Liver (tissue), 3 donors: ENCODE measurements around the gene KRT81.

ENCODE experiments used
- ATF3 ChIP-seq: IDR thresholded peaks from 2 replicates; pipeline ENCODE4 v1.6.1; 2016; ENCODE audit warnings: antibody characterized with exemption
- EGR1 ChIP-seq, 2 donors: IDR thresholded peaks; 2 replicates each; pipeline ENCODE4 v1.6.1; 2016 to 2018; ENCODE audit warnings: antibody characterized with exemption in 2 of 2, low read depth in 2 of 2
- GABPA ChIP-seq, 2 donors: IDR thresholded peaks in 1 of 2; conservative IDR thresholded peaks in 1 of 2; 2 replicates each; pipeline ENCODE4 v1.6.1; 2016; ENCODE audit warnings: antibody characterized with exemption in 2 of 2, mild to moderate bottlenecking in 1 of 2, moderate library complexity in 1 of 2
- HNF4G ChIP-seq: IDR thresholded peaks from 2 replicates; pipeline ENCODE4 v1.6.1; 2016; ENCODE audit warnings: antibody characterized with exemption
- JUND ChIP-seq, 2 donors: IDR thresholded peaks; 2 replicates each; pipeline ENCODE4 v1.6.1; 2016; ENCODE audit warnings: antibody characterized with exemption in 2 of 2
- REST ChIP-seq: IDR thresholded peaks from 2 replicates; pipeline ENCODE4 v1.6.1; 2016; ENCODE audit warnings: antibody characterized with exemption, mild to moderate bottlenecking
- TAF1 ChIP-seq: conservative IDR thresholded peaks from 2 replicates; pipeline ENCODE4 v1.6.1; 2016; ENCODE audit warnings: antibody characterized with exemption, mild to moderate bottlenecking
- YY1 ChIP-seq: IDR thresholded peaks from 2 replicates; pipeline ENCODE4 v1.6.1; 2016; ENCODE audit warnings: antibody characterized with exemption, mild to moderate bottlenecking
- TF ChIP-seq, protein P1 (sequence below): fragments of 150-350 bp; IDR thresholded peaks from 2 replicates; pipeline ENCODE4 v1.5.1; 2017; ENCODE audit warnings: improper control_type of control experiment, low read depth, low read length; ENCODE audit not compliant: missing input control
- TF ChIP-seq, protein P2 (sequence below): IDR thresholded peaks from 2 replicates; pipeline ENCODE4 v1.6.1; 2016; ENCODE audit warnings: antibody characterized with exemption
- donor health status: healthy.
- donor health status: healthy.

- TF ChIP-seq, protein P1, sequence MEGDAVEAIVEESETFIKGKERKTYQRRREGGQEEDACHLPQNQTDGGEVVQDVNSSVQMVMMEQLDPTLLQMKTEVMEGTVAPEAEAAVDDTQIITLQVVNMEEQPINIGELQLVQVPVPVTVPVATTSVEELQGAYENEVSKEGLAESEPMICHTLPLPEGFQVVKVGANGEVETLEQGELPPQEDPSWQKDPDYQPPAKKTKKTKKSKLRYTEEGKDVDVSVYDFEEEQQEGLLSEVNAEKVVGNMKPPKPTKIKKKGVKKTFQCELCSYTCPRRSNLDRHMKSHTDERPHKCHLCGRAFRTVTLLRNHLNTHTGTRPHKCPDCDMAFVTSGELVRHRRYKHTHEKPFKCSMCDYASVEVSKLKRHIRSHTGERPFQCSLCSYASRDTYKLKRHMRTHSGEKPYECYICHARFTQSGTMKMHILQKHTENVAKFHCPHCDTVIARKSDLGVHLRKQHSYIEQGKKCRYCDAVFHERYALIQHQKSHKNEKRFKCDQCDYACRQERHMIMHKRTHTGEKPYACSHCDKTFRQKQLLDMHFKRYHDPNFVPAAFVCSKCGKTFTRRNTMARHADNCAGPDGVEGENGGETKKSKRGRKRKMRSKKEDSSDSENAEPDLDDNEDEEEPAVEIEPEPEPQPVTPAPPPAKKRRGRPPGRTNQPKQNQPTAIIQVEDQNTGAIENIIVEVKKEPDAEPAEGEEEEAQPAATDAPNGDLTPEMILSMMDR: no peak
- TF ChIP-seq JUND (IDR thresholded peaks at IDR 0.05): no peak
- no peak for TF ChIP-seq TAF1
- no peak for TF ChIP-seq HNF4G
- no peak for TF ChIP-seq EGR1 (IDR thresholded peaks at IDR 0.05; ENCODE audit: low read depth in 2 of 2)
- TF ChIP-seq GABPA (IDR thresholded peaks at IDR 0.05 in 1 of 2, conservative IDR thresholded peaks at IDR 0.05 in 1 of 2): no peak
- no peak for TF ChIP-seq ATF3
- no peak for TF ChIP-seq REST
- TF ChIP-seq YY1: no peak
- TF ChIP-seq, protein P2, sequence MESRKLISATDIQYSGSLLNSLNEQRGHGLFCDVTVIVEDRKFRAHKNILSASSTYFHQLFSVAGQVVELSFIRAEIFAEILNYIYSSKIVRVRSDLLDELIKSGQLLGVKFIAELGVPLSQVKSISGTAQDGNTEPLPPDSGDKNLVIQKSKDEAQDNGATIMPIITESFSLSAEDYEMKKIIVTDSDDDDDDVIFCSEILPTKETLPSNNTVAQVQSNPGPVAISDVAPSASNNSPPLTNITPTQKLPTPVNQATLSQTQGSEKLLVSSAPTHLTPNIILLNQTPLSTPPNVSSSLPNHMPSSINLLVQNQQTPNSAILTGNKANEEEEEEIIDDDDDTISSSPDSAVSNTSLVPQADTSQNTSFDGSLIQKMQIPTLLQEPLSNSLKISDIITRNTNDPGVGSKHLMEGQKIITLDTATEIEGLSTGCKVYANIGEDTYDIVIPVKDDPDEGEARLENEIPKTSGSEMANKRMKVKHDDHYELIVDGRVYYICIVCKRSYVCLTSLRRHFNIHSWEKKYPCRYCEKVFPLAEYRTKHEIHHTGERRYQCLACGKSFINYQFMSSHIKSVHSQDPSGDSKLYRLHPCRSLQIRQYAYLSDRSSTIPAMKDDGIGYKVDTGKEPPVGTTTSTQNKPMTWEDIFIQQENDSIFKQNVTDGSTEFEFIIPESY: no peak
These were observed 52.3 kb downstream of the KRT81 start for GRCh38 chr12:52238916-52239646.
